Neuron (in vitro differentiated cells): ENCODE results near the gene ACOXL.

Experiments used
- H2AFZ ChIP-seq: one replicate; pipeline ENCODE4 v1.6.1; 2013; ENCODE audit warnings: low read depth, mild to moderate bottlenecking, inconsistent platforms, low read length, moderate library complexity
- H3K27me3 ChIP-seq: one replicate; pipeline ENCODE4 v1.6.1; 2013; ENCODE audit warnings: low read length; ENCODE audit not compliant: insufficient read depth
- H3K36me3 ChIP-seq: one replicate; pipeline ENCODE4 v1.6.1; 2013; ENCODE audit warnings: low read length; ENCODE audit not compliant: insufficient read depth
- H3K4me1 ChIP-seq: one replicate; pipeline ENCODE4 v1.6.1; 2013; ENCODE audit warnings: low read length; ENCODE audit not compliant: insufficient read depth
- H3K4me3 ChIP-seq: 2 replicates; pipeline ENCODE4 v1.5.1; 2013; ENCODE audit warnings: mild to moderate bottlenecking, low read length, moderate library complexity
- H3K9me3 ChIP-seq: one replicate; pipeline ENCODE4 v1.6.1; 2013; ENCODE audit warnings: low read length

Gene ACOXL

GRCh38 chr2:110993557-110994231, 261.3 kb downstream of the ACOXL start:
- no peaks in the 10 kb centered on the region for H3K9me3 ChIP-seq
- H3K4me3 ChIP-seq, result no peak overlapping the region
- no peak overlapping the region for H2AFZ ChIP-seq
- H3K4me1 ChIP-seq, result no peaks in the 10 kb centered on the region
- H3K27me3 ChIP-seq, result no peaks in the 10 kb centered on the region
- no peaks in the 10 kb centered on the region for H3K36me3 ChIP-seq

- H3K27me3 ChIP-seq, result no peaks in the 10 kb centered on the region
- H2AFZ ChIP-seq, result no peak overlapping the region
- no peaks in the 10 kb centered on the region for H3K4me1 ChIP-seq
- H3K9me3 ChIP-seq, result no peaks in the 10 kb centered on the region
- H3K4me3 ChIP-seq, result no peak overlapping the region
- H3K36me3 ChIP-seq, result no peaks in the 10 kb centered on the region
Measured at GRCh38 chr2:110994250-110994961, 262.0 kb downstream of the ACOXL start.

DNA sequence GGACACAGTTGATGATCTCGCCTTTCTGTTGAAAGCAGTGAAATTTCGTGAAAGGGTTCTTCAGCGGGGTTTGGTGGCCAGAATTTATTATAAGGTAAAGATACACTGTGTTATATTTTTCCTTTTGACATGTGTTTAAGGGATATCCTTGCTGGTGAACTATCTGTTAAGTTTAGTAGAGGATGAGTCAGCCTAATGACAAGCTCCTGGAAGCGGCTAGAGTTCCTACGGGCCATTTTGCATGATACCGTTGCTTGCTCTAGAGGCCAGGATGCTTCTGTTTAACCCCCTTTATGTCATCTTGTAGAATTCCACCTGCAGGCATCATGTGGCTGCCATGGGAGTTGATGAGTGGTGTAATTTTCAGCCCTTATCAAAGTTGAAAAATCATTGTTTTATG, 263.5 kb downstream of the ACOXL start:
- no peak overlapping the region for H3K4me3 ChIP-seq
- no peak overlapping the region for H2AFZ ChIP-seq
- no peaks in the 10 kb centered on the region for H3K9me3 ChIP-seq
- no peaks in the 10 kb centered on the region for H3K4me1 ChIP-seq
- H3K36me3 ChIP-seq, result no peaks in the 10 kb centered on the region
- no peaks in the 10 kb centered on the region for H3K27me3 ChIP-seq

DNA sequence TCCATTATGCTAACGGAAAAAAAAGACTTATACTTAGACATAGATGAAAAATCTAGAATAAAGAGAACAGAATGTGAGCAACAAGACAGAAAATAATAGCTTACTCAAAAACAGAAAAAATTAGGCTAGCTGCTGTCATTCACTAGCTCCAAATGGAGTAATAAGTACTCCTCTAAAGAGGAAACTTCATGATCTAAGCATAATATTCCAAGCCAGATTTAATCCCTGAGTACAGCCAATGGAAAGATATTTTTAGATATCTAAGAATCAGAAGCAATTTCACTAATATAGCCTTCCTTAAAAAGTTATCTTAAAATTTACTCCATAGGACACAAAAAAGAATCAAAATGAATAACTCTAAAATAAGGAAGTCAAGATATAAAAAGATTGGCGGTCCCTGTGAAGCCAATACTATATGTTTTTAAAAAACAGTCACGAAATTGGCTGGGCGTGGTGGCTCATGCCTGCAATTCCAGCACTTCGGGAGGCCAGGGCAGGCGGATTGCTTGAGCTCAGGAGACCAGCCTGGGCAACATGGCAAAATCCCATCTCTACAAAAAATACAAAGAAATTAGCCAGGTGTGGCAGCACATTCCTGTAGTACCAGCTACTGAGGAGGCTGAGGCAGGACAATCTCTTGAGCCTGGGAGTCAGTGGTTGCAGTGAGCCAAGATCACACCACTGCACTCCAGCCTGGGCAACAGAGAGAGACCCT, 265.1 kb downstream of the ACOXL start:
- H3K4me1 ChIP-seq, result no peaks in the 10 kb centered on the region
- no peak overlapping the region for H2AFZ ChIP-seq
- no peaks in the 10 kb centered on the region for H3K27me3 ChIP-seq
- no peak overlapping the region for H3K4me3 ChIP-seq
- no peaks in the 10 kb centered on the region for H3K9me3 ChIP-seq
- no peaks in the 10 kb centered on the region for H3K36me3 ChIP-seq

DNA sequence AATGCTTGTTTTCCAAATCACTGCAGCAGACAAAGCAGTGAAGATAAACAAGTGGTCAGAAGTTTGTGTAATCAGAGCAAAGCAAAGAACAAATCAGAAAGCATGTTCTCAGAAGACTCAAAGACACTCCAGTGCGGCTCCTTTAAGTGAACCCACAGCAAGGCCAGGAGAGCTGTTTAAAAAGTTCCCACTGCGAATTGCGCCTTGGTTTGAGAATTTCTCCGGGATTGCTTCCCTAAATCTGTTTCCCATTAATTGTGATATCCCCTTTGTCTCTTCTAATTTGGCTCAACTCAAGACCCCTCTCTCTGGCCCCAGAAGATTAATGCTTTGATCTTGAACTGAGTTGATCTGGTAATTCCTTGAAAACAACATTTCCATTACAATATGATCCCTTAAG, 265.9 kb downstream of the ACOXL start:
- Histone ChIP-seq H3K9me3 (no peaks in the 10 kb centered on the region), H3K4me3 (no peak overlapping the region), H3K36me3 (no peaks in the 10 kb centered on the region), H2AFZ (no peak overlapping the region), H3K4me1 (no peaks in the 10 kb centered on the region), H3K27me3 (no peaks in the 10 kb centered on the region)

GRCh38 chr2:110999626-111000025, 267.3 kb downstream of the ACOXL start:
- H3K9me3 ChIP-seq, result no peaks in the 10 kb centered on the region
- no peak overlapping the region for H3K4me3 ChIP-seq
- no peaks in the 10 kb centered on the region for H3K36me3 ChIP-seq
- H3K27me3 ChIP-seq, result no peaks in the 10 kb centered on the region
- H2AFZ ChIP-seq, result no peak overlapping the region
- no peaks in the 10 kb centered on the region for H3K4me1 ChIP-seq

- Histone ChIP-seq H3K9me3 (no peaks in the 10 kb centered on the region), H2AFZ (no peak overlapping the region), H3K4me1 (no peaks in the 10 kb centered on the region), H3K36me3 (no peaks in the 10 kb centered on the region), H3K27me3 (no peaks in the 10 kb centered on the region), H3K4me3 (no peak overlapping the region)
Measured at GRCh38 chr2:111005307-111005706, 272.9 kb downstream of the ACOXL start.

GRCh38 chr2:111005821-111006220, 273.4 kb downstream of the ACOXL start:
- Histone ChIP-seq H3K36me3 (no peaks in the 10 kb centered on the region), H3K27me3 (no peaks in the 10 kb centered on the region), H2AFZ (no peak overlapping the region), H3K9me3 (no peaks in the 10 kb centered on the region), H3K4me1 (no peaks in the 10 kb centered on the region), H3K4me3 (no peak overlapping the region)

DNA sequence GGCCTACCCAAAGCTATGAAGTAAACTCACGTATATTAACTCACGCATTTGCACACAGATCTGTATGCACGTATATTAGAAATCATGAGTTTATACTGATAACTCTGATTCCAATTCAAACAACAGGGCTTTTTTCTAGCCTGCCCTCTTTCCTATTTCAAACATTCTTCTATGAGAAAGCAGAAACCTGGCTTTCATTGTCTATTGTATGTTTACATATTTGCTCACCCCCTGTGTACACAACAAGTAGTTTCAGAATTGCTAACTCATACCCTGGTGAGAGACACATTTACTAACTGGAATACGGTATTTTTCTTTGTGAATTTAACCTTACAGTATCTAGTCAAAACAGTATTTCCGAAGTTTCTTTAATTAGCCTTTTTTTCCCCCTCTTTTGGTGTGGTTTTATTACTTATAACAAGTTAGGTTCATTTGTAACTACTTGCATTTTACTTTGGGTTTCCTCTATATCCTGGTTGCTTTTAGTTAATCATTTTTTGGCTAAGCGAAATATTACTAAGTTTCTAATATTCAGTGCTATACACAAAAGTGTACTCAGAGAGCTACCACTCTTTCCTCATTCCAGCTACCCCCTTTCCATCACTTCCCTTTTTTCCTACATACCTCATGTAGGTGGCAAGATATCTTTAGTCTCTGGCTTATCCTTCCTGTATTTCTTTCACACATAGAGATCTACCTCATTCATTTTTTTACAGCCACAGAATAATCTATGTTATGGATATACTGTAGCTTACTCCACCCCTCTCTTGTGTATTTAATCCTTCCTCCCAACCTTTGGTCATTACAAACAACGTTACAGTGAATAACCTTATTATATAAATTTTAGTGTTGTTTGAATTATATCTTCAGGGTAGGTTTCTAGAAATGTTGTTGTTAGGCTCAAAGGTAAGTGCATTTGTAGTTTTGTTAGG, 275.6 kb downstream of the ACOXL start:
- H3K4me3 ChIP-seq, result no peak overlapping the region
- no peaks in the 10 kb centered on the region for H3K4me1 ChIP-seq
- H2AFZ ChIP-seq, result no peak overlapping the region
- H3K36me3 ChIP-seq, result no peaks in the 10 kb centered on the region
- H3K27me3 ChIP-seq, result no peaks in the 10 kb centered on the region
- no peaks in the 10 kb centered on the region for H3K9me3 ChIP-seq

DNA sequence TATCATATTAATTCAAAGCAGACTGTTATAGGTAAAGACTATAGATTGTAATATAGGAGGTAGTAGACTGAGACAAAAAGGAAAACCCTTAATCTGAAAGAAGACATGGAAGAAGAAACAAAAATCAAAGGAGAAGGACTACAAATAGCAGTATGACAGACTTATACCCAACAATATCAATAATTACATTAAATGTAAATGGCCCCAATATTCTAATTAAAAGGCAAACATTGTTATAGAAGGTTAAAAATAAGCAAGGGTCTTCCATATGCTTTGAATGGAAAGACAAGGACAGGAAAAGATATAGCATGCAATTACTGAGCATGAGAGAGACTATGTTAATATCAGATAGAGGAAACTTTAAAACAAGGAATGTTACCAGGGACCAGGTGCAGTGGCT, 278.8 kb downstream of the ACOXL start:
- Histone ChIP-seq H3K4me3 (no peak overlapping the region), H3K36me3 (no peaks in the 10 kb centered on the region), H3K9me3 (no peaks in the 10 kb centered on the region), H2AFZ (no peak overlapping the region), H3K27me3 (no peaks in the 10 kb centered on the region), H3K4me1 (no peaks in the 10 kb centered on the region)

DNA sequence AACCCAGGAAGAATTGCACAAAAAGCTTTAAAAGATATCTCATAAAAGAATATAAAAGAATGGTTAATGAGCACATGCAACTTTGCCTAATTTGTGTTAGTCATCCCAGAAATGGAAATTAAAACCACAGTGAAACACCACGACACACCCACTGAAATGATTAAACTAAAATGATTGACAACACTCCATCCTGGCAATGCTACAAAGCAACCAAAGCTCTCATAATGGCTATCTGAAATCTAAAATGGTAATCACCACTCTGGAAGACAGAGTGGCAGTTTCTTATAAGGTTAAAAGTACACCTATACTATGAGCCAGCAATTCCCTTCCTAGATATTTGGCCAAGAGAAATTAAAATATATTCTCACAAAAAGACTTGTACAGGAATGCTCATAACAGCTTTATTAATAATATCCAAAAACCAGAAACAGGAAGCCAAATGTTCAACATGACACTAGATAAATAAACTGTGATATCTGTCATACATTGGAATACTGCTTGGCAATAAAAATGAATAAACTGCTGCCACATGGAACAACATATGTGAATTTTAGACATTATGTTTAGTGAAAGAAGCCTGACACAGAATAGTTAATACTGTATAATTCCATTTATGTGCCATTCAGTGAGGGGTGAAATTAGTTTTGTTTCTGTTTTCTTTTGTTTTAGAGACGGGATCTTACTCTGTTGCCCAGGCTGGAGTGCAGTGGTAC, 283.1 kb downstream of the ACOXL start:
- H3K4me3 ChIP-seq, result no peak overlapping the region
- H3K4me1 ChIP-seq, result no peaks in the 10 kb centered on the region
- H3K36me3 ChIP-seq, result no peaks in the 10 kb centered on the region

GRCh38 chr2:111017034-111017622, 284.8 kb downstream of the ACOXL start:
- no peaks in the 10 kb centered on the region for H3K27me3 ChIP-seq
- no peak overlapping the region for H2AFZ ChIP-seq
- H3K36me3 ChIP-seq, result no peaks in the 10 kb centered on the region
- no peak overlapping the region for H3K4me3 ChIP-seq
- no peaks in the 10 kb centered on the region for H3K4me1 ChIP-seq
- H3K9me3 ChIP-seq, result no peaks in the 10 kb centered on the region

More for the DNA sequence above, 283.1 kb downstream of the ACOXL start:
- no peaks in the 10 kb centered on the region for H3K9me3 ChIP-seq
- H3K27me3 ChIP-seq, result no peaks in the 10 kb centered on the region
- H2AFZ ChIP-seq, result no peak overlapping the region
